DOHH2 (cell line): ENCODE results near the gene AIF1L.

ENCODE experiments used
- H3F3A ChIP-seq: fragments of 200-600 bp; sonication (generic), shearing (Covaris generic); 2 replicates; pipeline ENCODE4 v1.6.0; 2016; ENCODE audit warnings: antibody characterized with exemption, mild to moderate bottlenecking; ENCODE audit not compliant: control insufficient read depth, insufficient read depth
- H3K27ac ChIP-seq: fragments of 200-600 bp; sonication (generic); 2 replicates; pipeline ENCODE4 v1.5.1; 2014; ENCODE audit warnings: low read depth, mild to moderate bottlenecking, low read length, moderate library complexity
- H3K27me3 ChIP-seq: fragments of 200-600 bp; sonication (generic); 2 replicates; pipeline ENCODE4 v1.6.1; 2014; ENCODE audit warnings: mild to moderate bottlenecking, low read length, mixed read lengths; ENCODE audit not compliant: control insufficient read depth
- H3K36me3 ChIP-seq: fragments of 200-600 bp; sonication (generic); 2 replicates; pipeline ENCODE4 v1.6.1; 2014; ENCODE audit warnings: mild to moderate bottlenecking, low read length, moderate library complexity, mixed read lengths; ENCODE audit not compliant: control insufficient read depth
- H3K4me1 ChIP-seq: fragments of 200-600 bp; sonication (generic); 2 replicates; pipeline ENCODE4 v1.6.1; 2014; ENCODE audit warnings: mild to moderate bottlenecking, low read length, mixed read lengths; ENCODE audit not compliant: control insufficient read depth
- H3K4me2 ChIP-seq: fragments of 200-600 bp; sonication (generic); 2 replicates; pipeline ENCODE4 v1.6.0; 2014; ENCODE audit warnings: mild to moderate bottlenecking, low read length, moderate library complexity
- H3K4me3 ChIP-seq: fragments of 200-600 bp; sonication (generic); 2 replicates; pipeline ENCODE4 v1.5.1; 2014; ENCODE audit warnings: mild to moderate bottlenecking, low read length, mixed read lengths
- H3K79me2 ChIP-seq: fragments of 200-600 bp; sonication (generic); 2 replicates; pipeline ENCODE4 v1.6.1; 2014; ENCODE audit warnings: mild to moderate bottlenecking, low read length, mixed read lengths; ENCODE audit not compliant: control insufficient read depth
- H3K9me2 ChIP-seq: fragments of 200-600 bp; sonication (generic); replicated peaks from 2 replicates; pipeline ENCODE4 v1.6.1; 2014; ENCODE audit warnings: mild to moderate bottlenecking, low read length, mixed read lengths; ENCODE audit not compliant: control insufficient read depth
- H3K9me3 ChIP-seq: fragments of 200-600 bp; sonication (generic); 2 replicates; pipeline ENCODE4 v1.6.1; 2014; ENCODE audit warnings: antibody characterized with exemption, low read length, mixed read lengths; ENCODE audit not compliant: control insufficient read depth, insufficient read depth
- H4K20me1 ChIP-seq: fragments of 200-600 bp; sonication (generic); 2 replicates; pipeline ENCODE4 v1.6.0; 2014; ENCODE audit warnings: low read depth, mild to moderate bottlenecking, antibody characterized with exemption, low read length, moderate library complexity; ENCODE audit not compliant: control insufficient read depth, insufficient read depth
- CTCF ChIP-seq: fragments of 200-600 bp; sonication (generic); IDR thresholded peaks from one replicate; pipeline ENCODE4 v1.5.1; 2014; ENCODE audit warnings: antibody characterized with exemption, mild to moderate bottlenecking, low read depth, low read length; ENCODE audit not compliant: poor library complexity, severe bottlenecking
- EZH2phosphoT487 ChIP-seq: fragments of 200-600 bp; sonication (generic); IDR thresholded peaks from 2 replicates; pipeline ENCODE4 v1.6.1; 2017; ENCODE audit warnings: borderline replicate concordance, mild to moderate bottlenecking, antibody characterized with exemption, low read length, moderate library complexity, mixed read lengths

AIF1L gene

GRCh38 chr9:131080589-131080988 lies 15.7 kb upstream of the AIF1L start:
- H3K79me2 ChIP-seq, result no peaks in the 10 kb centered on the region

GRCh38 chr9:131081868-131082267 lies 14.5 kb upstream of the AIF1L start:
- Histone ChIP-seq H3K4me1 (no peaks in the 10 kb centered on the region), H3K36me3 (no peaks in the 10 kb centered on the region)

More at GRCh38 chr9:131080589-131080988, 15.7 kb upstream of the AIF1L start:
- Histone ChIP-seq H3K4me3 (no peak overlapping the region), H4K20me1 (no peaks in the 10 kb centered on the region), H3K4me2 (no peak overlapping the region), H3K27ac (no peak overlapping the region), H3K4me1 (no peaks in the 10 kb centered on the region), H3K36me3 (no peaks in the 10 kb centered on the region), H3K9me2 (no peaks in the 10 kb centered on the region), H3K27me3 (no peaks in the 10 kb centered on the region), H3F3A (no peaks in the 10 kb centered on the region), H3K9me3 (no peaks in the 10 kb centered on the region)
- no peak for TF ChIP-seq CTCF
- TF ChIP-seq EZH2phosphoT487, result no peak

GRCh38 chr9:131082774-131083512 lies 13.4 kb upstream of the AIF1L start:
- no peaks in the 10 kb centered on the region for H3K36me3 ChIP-seq
- H3F3A ChIP-seq, result no peaks in the 10 kb centered on the region
- no peak overlapping the region for H3K4me2 ChIP-seq
- no peak overlapping the region for H3K27ac ChIP-seq
- H3K79me2 ChIP-seq, result no peaks in the 10 kb centered on the region
- no peaks in the 10 kb centered on the region for H3K9me2 ChIP-seq
- no peaks in the 10 kb centered on the region for H3K4me1 ChIP-seq
- H3K4me3 ChIP-seq, result no peak overlapping the region
- no peaks in the 10 kb centered on the region for H3K9me3 ChIP-seq
- no peak for TF ChIP-seq CTCF
- no peak for TF ChIP-seq EZH2phosphoT487
- H4K20me1 ChIP-seq, result no peaks in the 10 kb centered on the region
- H3K27me3 ChIP-seq, result no peaks in the 10 kb centered on the region

More at GRCh38 chr9:131081868-131082267, 14.5 kb upstream of the AIF1L start:
- H3K79me2 ChIP-seq, result no peaks in the 10 kb centered on the region
- H3K27me3 ChIP-seq, result no peaks in the 10 kb centered on the region
- H3K9me3 ChIP-seq, result no peaks in the 10 kb centered on the region
- no peaks in the 10 kb centered on the region for H4K20me1 ChIP-seq
- H3K4me3 ChIP-seq, result no peak overlapping the region
- no peak overlapping the region for H3K4me2 ChIP-seq
- H3F3A ChIP-seq, result no peaks in the 10 kb centered on the region
- TF ChIP-seq CTCF (no peak), EZH2phosphoT487 (no peak)
- no peaks in the 10 kb centered on the region for H3K9me2 ChIP-seq
- H3K27ac ChIP-seq, result no peak overlapping the region
